ENCODE measurements around the gene RCOR1. TPM values are rescaled to one million over a fixed set of nuclear protein-coding genes. Genes with fewer than 3 reads are reported as not detected.

Gene RCOR1
- total RNA-seq, 6 donors from 2014 or later, result 19.8 to 58.7 (median 34.3) TPM

GRCh38 chr14:102671410-102671809 lies 79.0 kb downstream of the RCOR1 start:
- TF ChIP-seq, protein P1, sequence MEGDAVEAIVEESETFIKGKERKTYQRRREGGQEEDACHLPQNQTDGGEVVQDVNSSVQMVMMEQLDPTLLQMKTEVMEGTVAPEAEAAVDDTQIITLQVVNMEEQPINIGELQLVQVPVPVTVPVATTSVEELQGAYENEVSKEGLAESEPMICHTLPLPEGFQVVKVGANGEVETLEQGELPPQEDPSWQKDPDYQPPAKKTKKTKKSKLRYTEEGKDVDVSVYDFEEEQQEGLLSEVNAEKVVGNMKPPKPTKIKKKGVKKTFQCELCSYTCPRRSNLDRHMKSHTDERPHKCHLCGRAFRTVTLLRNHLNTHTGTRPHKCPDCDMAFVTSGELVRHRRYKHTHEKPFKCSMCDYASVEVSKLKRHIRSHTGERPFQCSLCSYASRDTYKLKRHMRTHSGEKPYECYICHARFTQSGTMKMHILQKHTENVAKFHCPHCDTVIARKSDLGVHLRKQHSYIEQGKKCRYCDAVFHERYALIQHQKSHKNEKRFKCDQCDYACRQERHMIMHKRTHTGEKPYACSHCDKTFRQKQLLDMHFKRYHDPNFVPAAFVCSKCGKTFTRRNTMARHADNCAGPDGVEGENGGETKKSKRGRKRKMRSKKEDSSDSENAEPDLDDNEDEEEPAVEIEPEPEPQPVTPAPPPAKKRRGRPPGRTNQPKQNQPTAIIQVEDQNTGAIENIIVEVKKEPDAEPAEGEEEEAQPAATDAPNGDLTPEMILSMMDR (IDR thresholded peaks at IDR 0.05), result no peak
- TF ChIP-seq POLR2AphosphoS5 (IDR thresholded peaks at IDR 0.05) (no peak), POLR2A (IDR thresholded peaks at IDR 0.05) (no peak), EP300 (IDR thresholded peaks at IDR 0.05) (no peak)
- Histone ChIP-seq H3K27me3 (no peaks in the 10 kb centered on the region), H3K36me3 (no peaks in the 10 kb centered on the region), H3K9me3 (no peaks in the 10 kb centered on the region), H3K27ac (no peak overlapping the region), H3K4me1 (peaks cover 0 to 6% (median 0%) of the 10 kb centered on the region in 4 donors), H3K4me3 (no peak overlapping the region)
- DNase-seq, result no peak
- ATAC-seq (ENCODE audit: low FRiP score in 2 of 2), result no peak
- 92 to 100% methylated on average over 3 of the region's 3 CpGs for WGBS, 2 donors

- Histone ChIP-seq H3K27me3 (no peaks in the 10 kb centered on the region), H3K36me3 (no peaks in the 10 kb centered on the region), H3K9me3 (no peaks in the 10 kb centered on the region), H3K4me1 (peaks cover 0 to 6% (median 0%) of the 10 kb centered on the region in 4 donors), H3K4me3 (no peak overlapping the region), H3K27ac (no peak overlapping the region)
- ATAC-seq (ENCODE audit: low FRiP score in 2 of 2) (no peak), DNase-seq (no peak)
- TF ChIP-seq POLR2AphosphoS5 (IDR thresholded peaks at IDR 0.05) (no peak), POLR2A (IDR thresholded peaks at IDR 0.05) (no peak), EP300 (IDR thresholded peaks at IDR 0.05) (no peak)
- TF ChIP-seq, protein P1 (IDR thresholded peaks at IDR 0.05), result no peak
- WGBS, 2 donors, result 97 to 99% methylated on average over 5 of the region's 5 CpGs
Observed at GRCh38 chr14:102672410-102672960, 80.0 kb downstream of the RCOR1 start.

DNA sequence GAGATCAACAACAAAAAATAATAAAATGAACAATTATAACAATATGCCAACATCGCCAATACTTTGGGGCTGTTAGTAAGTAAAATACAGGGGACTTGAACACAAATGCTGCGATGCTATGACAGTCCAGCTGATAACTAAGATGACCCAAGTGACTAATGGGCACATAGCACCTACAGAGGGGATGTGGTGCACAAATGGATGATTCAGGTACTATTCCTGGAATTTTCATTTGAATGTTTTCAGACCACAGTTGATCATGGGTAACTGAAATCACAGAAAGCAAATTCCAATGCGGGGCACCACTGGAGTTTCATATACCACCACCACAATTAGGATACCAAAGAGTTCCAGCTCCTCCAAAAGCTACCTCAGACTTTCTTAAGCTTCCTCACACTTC lies 82.9 kb downstream of the RCOR1 start:
- DNase-seq, result no peak
- 93 to 96% methylated on average over 3 of the region's 3 CpGs for WGBS, 2 donors
- no peak overlapping the region for H3K4me3 ChIP-seq

GRCh38 chr14:102678394-102678793 lies 85.9 kb downstream of the RCOR1 start:
- no peaks in the 10 kb centered on the region for H3K9me3 ChIP-seq
- TF ChIP-seq, protein P1 (IDR thresholded peaks at IDR 0.05), result no peak
- TF ChIP-seq EP300 (IDR thresholded peaks at IDR 0.05), result no peak
- no peak for TF ChIP-seq POLR2AphosphoS5 (IDR thresholded peaks at IDR 0.05)
- TF ChIP-seq POLR2A (IDR thresholded peaks at IDR 0.05), result no peak
- no peak overlapping the region for H3K4me3 ChIP-seq
- H3K4me1 ChIP-seq, result no peaks in the 10 kb centered on the region
- no peak overlapping the region for H3K27ac ChIP-seq
- no peak for ATAC-seq (ENCODE audit: low FRiP score in 2 of 2)
- H3K27me3 ChIP-seq, result no peaks in the 10 kb centered on the region
- no peak for DNase-seq
- 100% methylated on average over 2 of the region's 2 CpGs for WGBS, 2 donors
- H3K36me3 ChIP-seq, result peaks cover 0 to 9% (median 3%) of the 10 kb centered on the region in 4 donors

More for the DNA sequence above, 82.9 kb downstream of the RCOR1 start:
- Histone ChIP-seq H3K27me3 (no peaks in the 10 kb centered on the region), H3K36me3 (no peaks in the 10 kb centered on the region), H3K4me1 (no peaks in the 10 kb centered on the region), H3K9me3 (no peaks in the 10 kb centered on the region), H3K27ac (no peak overlapping the region)
- ATAC-seq (ENCODE audit: low FRiP score in 2 of 2), result no peak
- no peak for TF ChIP-seq POLR2AphosphoS5 (IDR thresholded peaks at IDR 0.05)
- no peak for TF ChIP-seq EP300 (IDR thresholded peaks at IDR 0.05)
- TF ChIP-seq, protein P1 (IDR thresholded peaks at IDR 0.05), result no peak
- no peak for TF ChIP-seq POLR2A (IDR thresholded peaks at IDR 0.05)

Data from upper lobe of left lung (tissue), 6 donors.